Adrenal gland (tissue), 5 donors: ENCODE measurements around the gene KIF21B.

Experiments used
- CTCF ChIP-seq, 6 experiments: fragments of 450-650 bp in 4 of 6; fragments of 200-600 bp in 2 of 6; sonication (generic) in 1 of 6; IDR thresholded peaks; 1 replicate in 5 of 6; 2 replicates in 1 of 6; pipeline versions ENCODE4 v1.5.1 to v1.8.0; 2016 to 2021; ENCODE audit warnings: antibody characterized with exemption in 6 of 6, mild to moderate bottlenecking in 2 of 6, moderate library complexity in 1 of 6
- POLR2A ChIP-seq, 2 donors: fragments of 450-650 bp; IDR thresholded peaks; one replicate each; pipeline ENCODE4 v1.6.1; 2017; ENCODE audit warnings: antibody characterized with exemption in 2 of 2, mild to moderate bottlenecking in 2 of 2, moderate library complexity in 1 of 2
- donor health status: DM: no; HTN: no; CAD: no.

- TF ChIP-seq CTCF (IDR thresholded peaks at IDR 0.05) (no peak), POLR2A (IDR thresholded peaks at IDR 0.05) (no peak)
Observed at GRCh38 chr1:201025571-201026002, 2.1 kb upstream of the KIF21B start.
